ENCODE results near the gene C19orf85.

DNA sequence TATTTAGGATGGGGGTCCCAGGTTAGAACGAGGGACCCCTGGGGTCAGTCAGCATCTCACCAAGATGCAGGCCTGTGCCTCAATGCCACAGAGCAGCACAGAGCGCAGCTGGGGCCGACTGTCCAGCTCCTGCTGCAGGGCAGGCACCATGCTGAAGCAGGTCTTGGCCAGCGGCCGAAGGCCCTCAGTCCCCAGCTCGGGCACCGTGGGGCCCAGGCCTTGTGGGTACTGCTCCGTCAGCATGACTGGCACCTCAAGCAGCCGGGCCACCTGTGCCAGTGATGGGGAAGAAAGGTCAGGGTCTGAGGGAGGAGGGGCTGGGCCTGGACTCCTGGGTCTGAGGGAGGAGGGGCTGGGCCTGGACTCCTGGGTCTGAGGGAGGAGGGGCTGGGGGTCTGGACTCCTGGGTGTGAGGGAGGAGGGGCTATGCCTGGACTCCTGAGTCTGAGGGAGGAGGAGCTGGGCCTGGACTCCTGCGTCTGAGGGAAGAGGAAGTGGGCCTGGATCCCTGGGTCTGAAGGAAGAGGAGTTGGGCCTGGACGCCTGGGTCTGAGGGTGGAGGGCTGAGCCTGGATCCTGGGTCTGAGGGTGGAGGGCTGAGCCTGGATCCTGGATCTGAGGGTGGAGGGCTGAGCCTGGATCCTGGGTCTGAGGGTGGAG, 8.8 kb downstream of the C19orf85 start:
- no peak for TF ChIP-seq POLR2A (IDR thresholded peaks at IDR 0.05)
- TF ChIP-seq CTCF (IDR thresholded peaks at IDR 0.05): no peak

Data from suprapubic skin (tissue), 3 donors.